Measurements from ENCODE around the gene BHLHE40.

Gene BHLHE40

DNA sequence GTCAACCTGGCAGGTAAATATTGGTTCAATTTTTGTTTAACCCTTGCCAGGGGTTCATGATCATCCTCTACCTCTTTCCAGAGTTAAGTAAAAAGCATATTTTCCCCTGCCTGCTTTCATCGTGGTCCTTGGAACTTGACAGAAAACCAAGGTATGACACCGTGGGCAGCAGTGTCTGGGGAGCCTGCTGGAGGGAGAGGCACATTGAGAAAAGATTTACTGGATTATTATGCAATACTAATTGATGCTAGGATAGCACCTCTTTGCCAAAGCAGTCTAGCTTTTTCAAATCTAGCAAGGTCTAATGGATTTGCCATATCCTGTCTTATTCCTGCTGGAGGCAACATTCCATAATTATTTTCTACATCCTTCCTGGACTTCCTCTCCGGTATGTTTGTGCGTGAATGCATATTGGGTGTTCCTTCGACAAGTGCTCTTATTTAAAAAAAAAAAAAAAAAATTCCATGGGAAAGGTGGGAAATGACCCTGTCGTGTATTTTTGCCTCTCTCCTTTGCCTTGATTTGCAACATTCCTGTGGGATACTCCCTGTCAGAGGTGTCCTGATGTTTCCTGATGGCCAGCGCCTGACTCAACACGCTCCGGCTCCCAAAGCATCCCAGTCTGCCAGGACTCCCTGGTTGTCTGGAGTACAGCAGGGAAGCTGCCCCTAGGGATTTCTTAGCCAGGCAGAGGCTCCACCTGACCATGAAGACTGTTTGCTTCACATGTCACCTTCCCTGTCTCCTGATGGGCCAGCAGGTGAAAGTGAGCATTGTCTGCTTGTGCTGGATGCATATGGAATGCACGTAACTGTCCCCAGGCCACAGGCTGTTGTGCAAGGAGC, 6.3 kb downstream of the BHLHE40 start:
- DNase-seq, result no peak

DNA sequence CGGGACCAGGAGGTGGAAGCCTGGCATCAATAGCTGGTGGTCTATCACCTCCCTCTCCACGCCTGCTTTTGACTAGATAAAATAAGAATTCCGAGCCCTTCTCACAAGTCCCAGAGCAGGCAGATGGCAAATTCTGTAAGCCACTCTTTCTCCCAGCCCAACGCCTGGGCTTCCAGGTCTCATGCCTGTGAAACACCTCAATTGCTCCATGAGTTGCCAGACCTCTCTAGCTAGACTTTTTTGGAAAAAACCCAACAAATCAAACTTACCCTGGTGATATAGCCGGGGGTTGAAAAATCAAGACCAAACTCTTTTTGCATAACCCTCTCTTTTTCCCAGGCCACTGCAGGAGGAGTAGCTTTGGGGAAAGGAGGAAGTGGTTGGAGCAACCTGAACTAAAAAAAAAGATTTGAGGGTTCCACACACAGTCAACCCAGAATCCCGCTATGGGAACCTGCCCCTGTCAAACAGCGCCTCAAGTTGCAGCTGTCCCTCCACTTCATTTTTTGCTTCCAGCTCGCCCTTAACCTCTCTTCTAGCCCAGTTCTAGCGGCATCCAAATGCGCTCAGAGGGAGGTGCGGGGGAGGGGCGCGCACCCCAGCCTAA, 7.0 kb downstream of the BHLHE40 start:
- no peak for DNase-seq

DNA sequence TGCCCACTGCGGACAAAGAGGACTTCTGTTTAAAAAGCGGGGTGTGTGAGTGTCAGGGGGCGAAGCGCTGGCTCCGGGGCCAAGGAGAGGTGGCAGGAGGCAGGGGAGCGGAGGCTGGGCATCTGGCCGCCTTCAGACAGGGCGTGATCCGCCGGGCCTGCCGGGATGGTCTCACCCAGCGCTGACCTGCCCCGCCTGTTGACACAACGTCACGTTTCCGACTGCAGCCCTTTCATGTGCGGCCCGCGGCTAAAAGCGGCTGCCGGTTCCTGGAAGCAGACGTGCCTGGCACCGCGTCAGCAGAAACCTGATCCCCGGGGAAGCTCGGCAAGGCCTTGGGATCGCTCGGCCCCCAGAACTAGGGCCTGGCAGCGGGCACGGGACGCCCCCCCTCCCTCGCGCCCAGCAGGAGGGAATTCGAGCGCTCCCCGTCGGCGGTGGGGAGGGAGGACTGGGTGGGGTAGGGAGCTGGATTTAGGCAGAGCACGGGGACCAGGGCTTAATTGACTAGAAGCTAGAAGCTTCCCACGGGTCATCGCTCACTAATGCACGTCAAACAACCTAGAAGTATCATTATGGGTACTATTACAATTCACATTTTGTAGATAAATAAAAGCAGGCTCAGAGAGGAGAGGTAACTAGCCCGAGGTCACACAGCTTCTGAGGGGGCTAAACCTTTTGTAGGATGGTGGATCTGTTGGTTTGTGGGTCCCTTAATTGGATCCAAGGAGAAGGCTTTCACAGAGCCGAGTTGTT, 7.7 kb downstream of the BHLHE40 start:
- peak; percentile 73 for DNase-seq

DNA sequence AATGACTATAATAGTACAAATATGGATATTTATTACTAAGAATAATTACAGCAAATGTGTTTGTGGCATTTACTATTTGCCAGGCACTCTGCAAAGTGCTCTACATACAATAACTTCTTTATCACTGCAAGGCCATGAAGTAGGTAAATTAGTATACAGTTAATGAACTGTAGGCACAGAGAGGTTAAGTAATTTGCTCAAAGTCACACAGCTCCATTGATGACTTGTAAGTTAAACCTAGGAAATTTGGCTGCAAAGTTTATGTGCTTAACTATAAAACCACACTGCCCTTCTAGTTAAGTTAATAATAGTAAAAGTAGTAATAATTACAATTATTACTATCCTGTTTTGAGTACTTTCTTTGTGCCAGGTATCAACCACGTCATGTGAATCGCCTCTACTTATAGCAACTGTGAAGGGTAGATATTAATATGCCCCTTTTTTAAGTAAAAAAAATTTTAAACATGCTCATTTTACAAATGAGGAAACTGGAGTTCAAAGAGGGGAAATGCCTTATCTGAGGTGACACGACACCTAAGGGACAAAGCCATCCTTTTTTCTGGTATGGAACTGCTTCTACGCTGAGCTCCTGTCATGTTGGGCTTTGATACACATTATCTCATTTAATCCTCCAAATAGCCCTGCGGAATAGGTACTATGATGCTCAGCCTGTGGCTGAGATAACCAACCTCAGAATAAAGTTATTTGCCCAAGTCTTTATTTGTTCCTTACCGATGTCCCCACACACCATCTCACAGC, 8.5 kb downstream of the BHLHE40 start:
- no peak for DNase-seq

DNA sequence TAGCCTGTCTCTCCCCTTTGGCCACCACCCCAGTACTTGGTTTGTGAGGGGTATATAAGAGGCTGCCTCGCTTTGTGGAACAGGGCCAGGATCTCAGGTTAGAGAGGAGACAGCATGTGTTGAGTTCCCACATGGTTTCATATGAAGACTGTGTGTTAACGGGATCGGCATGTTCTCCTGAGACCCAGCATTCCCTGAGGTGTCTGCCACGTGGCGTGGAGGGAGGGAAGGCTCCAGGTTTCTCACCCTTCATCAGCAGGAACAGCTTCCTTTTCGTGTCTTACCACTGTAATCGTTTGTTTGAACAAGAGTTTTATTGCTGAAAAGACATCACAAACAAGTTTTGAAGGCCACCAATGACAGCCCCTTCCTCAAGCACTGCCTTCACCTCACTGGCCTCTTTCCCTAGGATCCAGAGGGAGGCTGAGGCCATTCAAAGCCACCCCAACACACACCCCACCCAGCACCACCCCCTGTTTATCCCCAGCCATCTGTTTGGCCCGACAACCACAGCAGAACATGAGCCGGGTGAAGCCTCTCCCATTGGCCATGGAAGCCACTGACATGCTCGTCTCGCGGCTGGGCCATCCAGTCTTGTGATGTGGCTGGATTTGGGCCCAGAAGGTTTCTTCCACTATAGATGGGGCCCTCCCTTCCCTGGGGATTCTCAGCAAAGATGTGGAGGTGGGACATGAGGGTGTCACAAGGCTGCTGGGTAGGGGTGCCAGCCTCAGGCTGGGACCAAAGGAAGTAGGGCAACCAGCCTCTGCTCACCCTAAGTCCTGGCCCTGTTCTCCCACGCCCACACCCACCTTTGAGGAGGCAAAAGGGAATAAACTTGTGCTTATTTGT, 10.0 kb downstream of the BHLHE40 start:
- no peak for DNase-seq

DNA sequence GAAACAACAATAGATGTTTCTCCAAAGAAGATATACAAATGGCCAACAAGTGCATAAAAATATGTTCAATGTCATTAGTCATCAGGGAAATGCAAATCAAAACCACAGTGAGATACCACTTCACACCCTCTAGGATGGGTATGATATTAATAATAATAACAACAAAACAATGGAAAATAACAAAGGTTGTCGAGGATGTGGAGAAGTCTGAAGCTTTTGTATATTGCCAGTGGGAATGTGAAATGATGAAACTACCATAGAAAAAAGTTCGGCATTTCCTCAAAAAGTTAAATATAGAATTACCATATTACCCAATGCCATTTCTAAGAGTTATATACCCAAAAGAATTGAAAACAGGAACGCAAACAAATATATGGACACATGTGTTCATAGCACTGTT, 10.8 kb downstream of the BHLHE40 start:
- DNase-seq, result no peak

DNA sequence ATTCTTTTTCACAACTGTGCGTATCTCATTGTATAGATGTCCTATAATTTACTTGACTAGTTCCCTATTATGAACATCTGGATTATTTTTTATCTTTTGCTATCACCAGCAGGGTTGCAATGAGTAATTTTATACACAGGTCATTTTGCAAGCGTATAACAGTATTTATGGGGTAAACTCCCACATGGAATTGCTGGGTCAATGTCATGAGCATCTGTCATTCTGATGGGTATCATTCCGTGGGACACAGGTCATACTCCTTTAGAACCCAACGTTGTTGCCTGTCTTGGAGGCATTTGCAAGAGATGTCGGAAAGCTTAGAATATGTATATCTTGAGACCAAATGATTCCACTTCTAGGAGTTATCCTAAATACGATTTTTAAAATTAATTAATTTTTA, 12.9 kb downstream of the BHLHE40 start:
- no peak for DNase-seq

DNA sequence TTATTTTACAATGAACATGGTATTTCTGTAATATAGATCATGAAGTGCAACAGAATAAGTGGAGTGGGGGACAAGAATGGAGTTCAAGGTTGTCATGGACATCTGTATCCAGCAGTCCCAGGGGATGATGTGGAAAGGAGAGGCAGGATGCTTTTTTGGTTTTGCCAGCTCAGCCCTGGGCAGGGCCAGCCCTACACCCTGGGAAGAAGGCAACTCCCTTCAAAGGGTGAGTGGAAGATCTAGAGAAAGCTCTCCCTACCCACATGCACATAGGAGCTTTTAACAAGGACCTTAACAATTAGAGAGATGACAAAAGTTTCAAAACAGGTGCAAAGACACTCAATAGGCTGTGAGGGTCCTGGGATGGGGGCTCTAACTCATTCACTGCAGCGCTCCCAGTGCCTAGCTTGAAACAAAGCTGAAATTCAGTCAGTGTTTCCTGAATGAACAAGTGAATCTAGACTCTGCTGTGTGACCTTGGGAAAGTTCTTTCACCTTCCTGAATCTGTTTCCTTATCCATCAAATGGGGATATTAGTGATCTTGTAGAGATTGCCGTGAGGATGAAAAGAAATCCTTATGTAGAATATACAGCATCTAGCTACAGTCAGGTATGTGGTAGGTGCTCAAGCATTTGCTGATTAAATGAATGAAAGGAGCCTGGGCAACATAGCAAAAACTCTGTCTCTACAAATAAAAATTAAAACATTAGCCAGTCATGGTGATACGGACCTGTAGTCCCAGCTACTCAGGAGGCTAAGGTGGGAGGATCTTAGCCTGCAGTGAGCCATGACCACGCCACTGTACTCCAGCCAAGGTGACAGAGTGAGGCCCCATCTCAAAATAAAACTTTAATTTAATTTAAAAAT, 14.3 kb downstream of the BHLHE40 start:
- no peak for DNase-seq

DNA sequence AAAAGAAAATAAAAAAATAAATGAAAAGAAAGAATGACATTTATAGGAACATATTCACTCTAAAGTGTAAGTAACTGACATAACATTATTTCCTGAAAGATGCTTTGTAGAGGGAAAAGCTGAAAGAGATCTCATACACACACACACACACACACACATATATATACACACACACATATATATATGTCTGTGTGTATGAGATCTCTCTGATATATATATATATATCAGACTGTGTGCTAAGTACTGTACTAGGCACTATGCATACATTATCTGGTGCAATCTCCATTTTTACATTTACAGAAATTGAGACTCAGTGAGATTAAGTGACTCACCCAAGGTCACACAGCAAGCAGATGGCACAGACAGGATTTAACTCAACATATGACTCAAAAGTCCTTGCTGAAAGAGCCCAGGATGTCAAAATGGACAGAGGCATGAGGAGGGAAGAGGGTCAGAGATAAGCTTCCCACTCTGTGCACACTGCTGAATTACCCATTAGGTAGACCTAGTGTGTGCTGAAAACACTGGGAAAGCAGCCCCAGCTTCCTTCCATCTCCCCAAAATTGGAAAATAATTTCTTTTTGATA, 15.0 kb downstream of the BHLHE40 start:
- DNase-seq, result no peak

DNA sequence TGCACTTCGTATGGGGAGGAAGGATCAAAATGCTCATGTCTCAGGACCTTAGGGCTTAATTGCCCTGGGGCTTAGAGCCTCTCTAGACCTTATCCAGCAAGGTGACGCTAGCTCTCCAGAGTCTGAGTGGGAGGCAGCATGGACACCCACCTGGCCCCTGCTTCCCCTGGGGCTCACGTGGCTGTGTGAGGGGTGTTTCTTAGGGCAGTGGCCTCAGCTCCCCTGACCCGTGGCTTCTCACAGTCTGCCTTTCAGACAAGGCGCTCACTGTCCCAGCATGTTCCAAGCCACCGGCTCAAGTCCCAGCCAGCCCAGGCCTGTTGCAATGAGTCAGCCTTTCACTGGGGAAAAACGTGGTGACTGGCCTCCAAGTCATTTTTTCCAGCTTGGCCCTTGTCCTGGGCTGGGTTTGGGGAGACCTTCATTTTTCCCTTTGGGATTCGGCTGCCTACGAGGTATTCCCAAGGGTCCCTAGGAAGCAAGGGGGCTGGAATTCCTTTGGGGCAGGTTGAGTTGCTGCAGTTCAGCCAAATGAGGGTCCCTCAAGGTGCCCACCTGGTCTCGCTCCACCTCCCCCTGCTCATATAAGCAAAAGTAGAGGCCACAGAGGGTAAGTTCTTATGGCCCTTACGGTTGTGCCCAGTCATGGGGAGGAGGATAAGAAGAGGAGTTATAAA, 15.7 kb downstream of the BHLHE40 start:
- DNase-seq, result no peak

DNA sequence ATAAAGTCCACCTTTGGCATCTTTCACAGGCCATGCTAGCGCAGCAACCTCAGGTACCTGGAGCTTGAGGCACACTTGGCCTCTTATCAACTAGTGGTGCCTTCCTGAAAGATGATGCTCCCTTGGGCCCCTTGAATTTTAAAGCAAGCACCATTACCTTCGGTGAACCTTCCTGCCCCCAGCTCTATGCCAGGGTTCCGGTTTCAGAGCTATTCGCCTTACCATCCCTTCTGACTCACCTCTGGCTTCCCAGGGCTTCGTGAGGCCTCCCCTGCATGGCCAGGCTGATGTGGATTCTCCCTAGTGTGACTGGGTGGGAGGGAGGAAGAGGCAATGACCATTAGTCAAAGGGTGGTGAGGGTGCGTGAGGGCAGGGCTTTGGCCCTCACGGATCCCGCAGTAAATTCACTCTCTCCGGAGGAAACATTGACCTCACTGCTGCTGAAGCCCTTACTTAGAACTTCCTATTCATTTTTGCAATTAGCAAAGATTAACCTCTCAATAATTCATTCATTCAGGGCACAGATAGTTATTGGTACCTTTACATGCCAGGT, 16.3 kb downstream of the BHLHE40 start:
- DNase-seq, result no peak

DNA sequence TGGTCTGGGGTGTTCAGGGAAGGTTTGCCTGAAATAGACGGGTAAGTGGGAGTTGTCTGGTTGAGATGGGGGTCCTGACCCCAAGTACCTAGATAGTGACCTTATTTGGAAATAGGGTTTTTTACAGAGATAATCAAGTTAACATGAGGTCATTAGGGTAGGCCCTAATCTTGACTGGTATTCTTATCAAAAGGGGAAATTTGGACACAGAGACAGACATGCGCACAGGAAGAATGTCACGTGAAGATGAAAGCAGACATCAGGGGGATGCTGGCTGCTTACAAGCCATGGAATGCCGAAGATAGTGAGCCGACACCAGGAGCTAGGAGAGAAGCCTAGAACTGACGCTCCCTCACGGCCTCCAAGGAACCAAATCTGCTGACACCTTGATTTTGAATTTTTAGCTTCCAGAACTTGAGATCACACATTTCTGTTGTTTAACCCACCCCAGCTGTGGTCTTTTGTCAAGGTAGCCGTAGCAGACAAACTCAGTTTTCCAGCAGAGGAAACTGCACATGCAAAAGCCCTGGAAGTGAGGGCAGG, 17.1 kb downstream of the BHLHE40 start:
- DNase-seq, result no peak

DNA sequence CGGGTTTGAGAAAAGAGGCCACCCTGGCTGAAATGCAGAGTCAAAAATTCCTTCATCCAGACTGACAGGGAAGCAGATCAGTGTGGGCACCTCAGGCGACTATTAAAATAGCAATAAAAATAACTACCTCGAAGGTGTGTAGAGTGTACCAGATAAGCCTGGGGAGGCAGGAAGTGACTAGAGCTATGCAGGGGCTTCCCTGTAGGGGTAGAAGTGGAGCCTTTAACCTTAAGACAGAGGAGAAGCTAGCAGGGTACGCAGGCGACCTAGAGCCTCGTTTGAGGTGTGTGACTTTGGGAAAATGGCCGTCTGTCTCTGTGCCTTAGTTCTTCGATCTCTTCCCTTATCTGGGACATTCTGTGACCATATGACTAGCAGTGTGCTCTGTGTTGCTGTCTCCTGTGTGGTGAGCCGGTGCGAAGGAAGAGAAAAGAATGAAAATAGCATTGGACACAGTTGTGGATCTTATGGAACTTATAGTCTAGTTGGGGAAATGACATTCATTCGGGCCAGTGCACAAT, 17.6 kb downstream of the BHLHE40 start:
- no peak for DNase-seq

DNA sequence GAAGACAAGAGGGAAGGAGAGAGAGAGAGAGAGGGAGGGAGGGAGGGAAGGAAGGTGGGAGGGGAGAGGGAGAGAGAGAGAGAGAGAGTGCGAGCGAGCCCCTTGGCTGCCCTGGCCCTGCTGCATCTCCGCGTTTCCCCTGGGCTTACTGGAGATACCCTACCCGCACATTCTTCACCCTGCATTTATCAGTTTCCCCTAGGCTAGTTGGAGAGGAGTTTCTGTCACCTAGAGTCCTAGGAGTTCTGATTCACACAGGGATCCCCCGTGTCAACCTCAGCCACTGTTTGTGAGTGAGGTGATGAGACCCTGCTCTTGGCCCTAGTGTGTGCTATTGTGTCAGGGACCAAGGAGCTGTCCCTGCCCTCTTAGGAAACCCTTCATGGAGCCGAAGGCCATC, 18.7 kb downstream of the BHLHE40 start:
- no peak for DNase-seq

DNA sequence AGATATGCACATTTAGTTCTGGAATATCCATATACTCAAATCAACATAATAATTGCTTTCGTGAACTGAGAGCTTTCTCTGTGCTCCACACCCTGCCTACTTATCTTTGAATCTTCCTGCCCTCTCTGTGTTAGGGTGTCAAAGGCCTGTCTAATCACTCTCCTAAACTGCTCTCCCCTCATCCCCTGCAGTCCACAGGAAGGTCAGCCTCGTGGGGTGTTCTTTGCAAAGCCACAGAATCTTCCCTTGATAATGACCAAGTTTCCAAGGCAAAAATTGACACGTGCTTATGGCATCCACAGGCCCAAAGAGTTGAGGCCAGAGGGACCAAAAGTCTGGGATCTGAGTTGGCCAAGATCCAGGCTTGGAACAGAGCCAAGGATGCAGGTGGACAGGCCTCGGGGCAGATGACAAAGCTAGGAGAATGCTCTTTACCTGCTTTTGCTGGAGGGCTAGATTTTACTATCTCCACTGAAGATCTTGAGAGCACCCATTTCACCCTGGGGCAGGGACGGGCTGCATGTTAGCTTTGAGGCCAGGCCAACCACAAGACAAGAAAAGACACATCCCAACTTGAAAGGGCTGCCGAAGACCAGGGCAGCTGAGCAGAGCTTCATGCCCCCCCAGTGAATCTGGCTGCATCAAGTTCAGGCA, 20.4 kb downstream of the BHLHE40 start:
- no peak for DNase-seq

DNA sequence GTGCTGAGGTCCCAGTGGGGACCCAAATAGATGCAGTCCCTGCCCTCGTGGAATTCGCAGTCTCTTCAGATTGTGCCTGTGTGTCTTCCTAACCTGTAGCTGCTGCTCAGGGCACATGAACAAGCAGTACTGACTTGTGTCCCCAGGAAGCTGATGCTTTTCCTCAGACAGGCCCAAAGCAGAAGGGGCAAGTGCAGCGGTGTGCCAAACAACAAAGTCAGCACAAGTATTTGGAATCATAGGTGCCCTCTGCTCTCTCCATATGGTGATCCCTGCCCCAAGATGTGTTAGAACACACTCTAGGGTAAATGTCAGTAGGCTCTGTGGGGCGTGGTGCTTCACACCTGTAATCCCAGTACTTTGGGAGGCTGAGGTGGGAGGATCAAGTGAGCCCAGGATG, 21.9 kb downstream of the BHLHE40 start:
- DNase-seq, result no peak

DNA sequence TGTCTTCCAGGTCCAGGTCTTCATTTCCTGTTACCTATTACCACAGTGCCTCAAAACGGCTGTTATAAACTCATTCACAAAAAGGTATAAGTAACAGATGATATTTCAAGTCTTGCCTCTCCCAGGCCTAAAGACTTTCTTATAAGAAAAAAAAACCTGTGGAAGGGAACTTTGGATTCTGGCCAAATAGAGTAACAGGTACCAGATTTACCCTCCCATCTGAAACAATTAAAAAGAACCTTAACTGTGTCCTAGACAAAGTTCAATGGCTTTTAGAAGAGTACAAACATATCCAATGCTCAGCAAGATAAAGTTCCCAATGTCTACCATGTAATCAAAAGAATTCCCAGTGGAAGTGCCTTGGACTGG, 22.6 kb downstream of the BHLHE40 start:
- DNase-seq, result no peak

DNA sequence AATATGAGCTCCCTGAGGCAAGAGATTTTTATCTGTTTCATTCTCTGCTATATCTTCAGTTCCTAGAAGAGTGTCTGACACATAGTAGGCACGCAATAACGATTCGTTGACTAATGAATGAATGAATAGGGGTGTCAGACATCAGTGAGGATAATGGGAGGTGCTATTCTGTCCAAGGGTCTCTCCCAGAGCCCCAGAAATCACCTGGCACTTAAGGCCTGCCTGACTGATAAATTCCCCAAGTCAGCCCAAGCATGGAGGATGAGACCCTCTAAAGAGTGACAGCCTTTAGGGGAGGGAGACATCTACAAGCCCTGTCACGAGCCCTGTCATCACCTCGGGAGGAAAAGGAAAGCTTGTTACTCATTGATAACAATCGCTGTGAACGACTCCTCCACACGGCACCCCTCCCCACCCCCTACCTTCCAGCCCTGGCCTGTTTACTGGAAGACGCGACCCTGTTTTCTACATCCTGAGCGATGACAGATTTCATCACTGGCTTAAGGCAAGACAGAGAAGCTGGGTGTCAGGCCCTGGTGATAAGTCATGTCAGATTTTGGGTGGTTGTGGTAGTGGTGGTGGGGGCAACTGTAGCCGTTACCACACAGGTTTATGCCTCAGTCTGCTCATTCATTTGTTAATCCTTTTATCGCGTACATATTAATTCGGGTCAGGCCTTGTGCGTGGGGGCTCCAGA, 23.1 kb downstream of the BHLHE40 start:
- peak; percentile 86 for DNase-seq
